OCI-LY7 (cell line): Measurements from ENCODE around the gene PGAP6. TPM values are rescaled to one million over a fixed set of nuclear protein-coding genes. Genes with fewer than 3 reads are reported as not detected.

Experiments used
- BruUV-seq: library from RNA; stranded (reverse); fragments of 400-500 nt; replicated peaks from 2 replicates; lab custom pipeline; 2021; lab: Mats Ljungman, UMichigan
- CTCF ChIA-PET: fragments of 300-600 bp; sonication (Branson Sonifier 250); formaldehyde crosslinking; loops from one replicate; lab custom pipeline; 2022; ENCODE audit warnings: antibody characterized with exemption; ENCODE audit not compliant: unreplicated experiment; lab: Charles Lee
- POLR2A ChIA-PET: fragments of 300-600 bp; sonication (Branson Sonifier 250); formaldehyde crosslinking; loops from one replicate; lab custom pipeline; 2022; ENCODE audit warnings: antibody characterized with exemption; lab: Charles Lee
- DNase-seq: peaks from one replicate; pipeline ENCODE4 v3.0.0-alpha.2; 2015; ENCODE audit warnings: low spot score
- H2AFZ ChIP-seq: fragments of 200-600 bp; sonication (generic), shearing (Covaris generic); 2 replicates; pipeline ENCODE4 v1.6.1; 2014; ENCODE audit warnings: mild to moderate bottlenecking, antibody characterized with exemption, low read length, moderate library complexity
- H3K27ac ChIP-seq: fragments of 200-600 bp; sonication (generic); 2 replicates; pipeline ENCODE4 v1.5.1; 2014; ENCODE audit warnings: mixed run types, low read depth, mild to moderate bottlenecking, moderate library complexity, low read length, inconsistent platforms; ENCODE audit not compliant: poor library complexity, severe bottlenecking
- H3K36me3 ChIP-seq: fragments of 200-600 bp; sonication (generic); 2 replicates; pipeline ENCODE4 v1.6.1; 2014; ENCODE audit warnings: mild to moderate bottlenecking, antibody characterized with exemption, low read length, moderate library complexity, mixed read lengths; ENCODE audit not compliant: insufficient read depth
- H3K4me1 ChIP-seq: fragments of 200-600 bp; sonication (generic); 2 replicates; pipeline ENCODE4 v1.5.1; 2014; ENCODE audit warnings: mild to moderate bottlenecking, low read length; ENCODE audit not compliant: insufficient read depth, poor library complexity, severe bottlenecking
- H3K4me2 ChIP-seq: fragments of 200-600 bp; sonication (generic); 2 replicates; pipeline ENCODE4 v1.6.1; 2014; ENCODE audit warnings: mild to moderate bottlenecking, low read length
- H3K4me3 ChIP-seq: fragments of 200-600 bp; sonication (generic); 2 replicates; pipeline ENCODE4 v1.5.1; 2014; ENCODE audit warnings: mild to moderate bottlenecking, low read depth, low read length; ENCODE audit not compliant: poor library complexity, severe bottlenecking
- H3K79me2 ChIP-seq: fragments of 200-600 bp; sonication (generic); 2 replicates; pipeline ENCODE4 v1.6.1; 2016; ENCODE audit warnings: low read depth, mild to moderate bottlenecking, low read length, moderate library complexity, mixed read lengths; ENCODE audit not compliant: insufficient read depth
- H3K9me2 ChIP-seq: fragments of 200-600 bp; sonication (generic); 2 replicates; pipeline ENCODE4 v1.6.1; 2016; ENCODE audit warnings: mild to moderate bottlenecking, low read length, mixed read lengths; ENCODE audit not compliant: insufficient read depth
- H3K9me3 ChIP-seq: fragments of 200-600 bp; sonication (generic); 2 replicates; pipeline ENCODE4 v1.6.1; 2014; ENCODE audit warnings: mild to moderate bottlenecking, mixed run types, low read length, mixed read lengths
- H4K20me1 ChIP-seq: fragments of 200-600 bp; sonication (generic); 2 replicates; pipeline ENCODE4 v1.6.1; 2014; ENCODE audit warnings: mild to moderate bottlenecking, antibody characterized with exemption, low read length, moderate library complexity, mixed read lengths; ENCODE audit not compliant: insufficient read depth
- EZH2phosphoT487 ChIP-seq: fragments of 200-600 bp; sonication (generic); IDR thresholded peaks from 2 replicates; pipeline ENCODE4 v1.6.1; 2018; ENCODE audit warnings: low read depth, borderline replicate concordance, mild to moderate bottlenecking, mixed run types, antibody characterized with exemption, low read length, moderate library complexity, mixed read lengths
- intact Hi-C: fragments of 100-400 bp; cut with micrococcal nuclease; formaldehyde crosslinking; loops from one replicate; pipeline ENCODE4 v1.10.0; 2022; ENCODE audit not compliant: unreplicated experiment
- total RNA-seq, 2 experiments: library from RNA; depleted of rRNA in 1 of 2; stranded (reverse); fragments of >200 nt in 1 of 2; shearing (Covaris generic) in 1 of 2; gene quantifications; 2 replicates each; pipeline ENCODE4 v1.2.3, GENCODE V29; 2014 to 2022
- TF ChIP-seq, protein P1 (sequence below): fragments of 200-600 bp; sonication (generic); conservative IDR thresholded peaks from 2 replicates; pipeline ENCODE4 v1.5.1; 2014; ENCODE audit warnings: mild to moderate bottlenecking, antibody characterized with exemption, low read length, moderate library complexity, mixed read lengths

Gene PGAP6
- total RNA-seq, 2 experiments from 2014 or later, result 41.2 to 50.6 TPM

DNA sequence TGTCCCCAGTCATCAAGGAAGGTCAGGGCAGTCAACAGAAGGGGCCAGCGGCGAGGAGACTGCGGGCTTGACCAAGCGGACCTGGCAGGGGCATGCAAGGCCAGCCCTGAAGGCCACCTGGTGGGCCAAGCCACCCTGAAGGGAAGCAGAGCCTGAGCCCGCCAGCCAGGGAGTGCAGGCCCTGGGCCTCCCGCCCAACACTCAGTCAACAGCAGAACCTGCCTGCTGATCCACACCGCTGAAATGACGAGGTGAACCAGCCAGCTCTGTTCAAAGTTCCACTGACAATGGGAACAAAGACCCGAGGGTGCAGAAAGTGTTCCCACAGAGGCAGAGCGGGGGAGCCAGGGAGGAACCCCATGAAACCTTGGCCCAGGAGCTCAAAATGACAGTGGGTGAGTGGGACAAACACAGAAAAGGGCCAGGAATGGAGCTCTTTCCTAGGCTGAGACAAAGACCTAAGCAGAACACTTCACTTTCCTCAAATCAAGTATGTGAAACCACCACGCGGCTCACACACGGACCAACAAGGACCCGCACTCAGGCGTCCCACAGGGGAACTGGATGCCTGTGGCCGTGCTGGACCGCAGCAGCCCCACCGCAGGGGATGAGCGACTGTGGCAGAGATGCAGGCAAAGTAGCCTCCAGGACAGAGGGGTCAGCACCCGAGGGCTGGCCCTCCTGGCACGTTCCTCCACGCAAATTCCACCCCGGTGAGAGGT lies 41.2 kb downstream of the PGAP6 start:
- no peak overlapping the region for H3K27ac ChIP-seq
- peaks cover 15% of the 10 kb centered on the region for H3K36me3 ChIP-seq
- H3K9me2 ChIP-seq, result no peaks in the 10 kb centered on the region
- peaks cover 41% of the 10 kb centered on the region; the same call in 1 of the 2 replicates for H3K79me2 ChIP-seq
- TF ChIP-seq, protein P1, sequence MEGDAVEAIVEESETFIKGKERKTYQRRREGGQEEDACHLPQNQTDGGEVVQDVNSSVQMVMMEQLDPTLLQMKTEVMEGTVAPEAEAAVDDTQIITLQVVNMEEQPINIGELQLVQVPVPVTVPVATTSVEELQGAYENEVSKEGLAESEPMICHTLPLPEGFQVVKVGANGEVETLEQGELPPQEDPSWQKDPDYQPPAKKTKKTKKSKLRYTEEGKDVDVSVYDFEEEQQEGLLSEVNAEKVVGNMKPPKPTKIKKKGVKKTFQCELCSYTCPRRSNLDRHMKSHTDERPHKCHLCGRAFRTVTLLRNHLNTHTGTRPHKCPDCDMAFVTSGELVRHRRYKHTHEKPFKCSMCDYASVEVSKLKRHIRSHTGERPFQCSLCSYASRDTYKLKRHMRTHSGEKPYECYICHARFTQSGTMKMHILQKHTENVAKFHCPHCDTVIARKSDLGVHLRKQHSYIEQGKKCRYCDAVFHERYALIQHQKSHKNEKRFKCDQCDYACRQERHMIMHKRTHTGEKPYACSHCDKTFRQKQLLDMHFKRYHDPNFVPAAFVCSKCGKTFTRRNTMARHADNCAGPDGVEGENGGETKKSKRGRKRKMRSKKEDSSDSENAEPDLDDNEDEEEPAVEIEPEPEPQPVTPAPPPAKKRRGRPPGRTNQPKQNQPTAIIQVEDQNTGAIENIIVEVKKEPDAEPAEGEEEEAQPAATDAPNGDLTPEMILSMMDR, result no peak
- no peak for TF ChIP-seq EZH2phosphoT487
- H3K4me3 ChIP-seq, result no peak overlapping the region
- BruUV-seq, result no TSS peak
- no peak overlapping the region for H3K4me2 ChIP-seq
- intact Hi-C loops, result no loop called here
- no peak for DNase-seq
- H3K4me1 ChIP-seq, result no peaks in the 10 kb centered on the region
- H3K9me3 ChIP-seq, result no peaks in the 10 kb centered on the region
- CTCF ChIA-PET, result no interaction called here
- H4K20me1 ChIP-seq, result 0 out of 2 replicates have a peak, but pooled peaks cover 6% of the 10 kb centered on the region
- no peak overlapping the region for H2AFZ ChIP-seq
- POLR2A ChIA-PET, result no interaction called here

DNA sequence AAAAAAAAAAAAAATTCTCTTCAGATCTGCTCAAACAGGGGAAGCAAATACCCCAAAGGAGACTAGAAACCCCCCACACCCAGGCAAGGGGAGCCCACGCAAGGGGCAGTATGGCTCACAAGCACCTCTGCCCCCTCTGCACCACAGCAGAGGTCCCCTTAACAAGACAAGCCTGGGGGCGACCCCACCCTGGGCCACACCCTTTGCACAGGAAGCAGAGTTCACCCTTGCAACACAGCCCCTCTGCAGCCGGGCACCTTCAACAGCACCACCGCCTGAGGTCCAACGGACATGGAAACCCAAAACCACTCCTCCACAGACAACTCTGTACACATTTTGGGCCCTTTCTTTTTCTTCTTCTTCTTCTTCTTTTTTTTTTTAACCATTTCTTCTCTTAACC lies 42.1 kb downstream of the PGAP6 start:
- intact Hi-C loops, result no loop called here

More for the DNA sequence above, 42.1 kb downstream of the PGAP6 start:
- Histone ChIP-seq H3K79me2 (peaks cover 48% of the 10 kb centered on the region), H2AFZ (no peak overlapping the region), H3K4me1 (no peaks in the 10 kb centered on the region), H3K4me2 (no peak overlapping the region), H3K9me2 (no peaks in the 10 kb centered on the region), H3K27ac (no peak overlapping the region), H3K36me3 (peaks cover 9% of the 10 kb centered on the region), H3K9me3 (no peaks in the 10 kb centered on the region), H4K20me1 (0 out of 2 replicates have a peak, but pooled peaks cover 6% of the 10 kb centered on the region), H3K4me3 (no peak overlapping the region)
- POLR2A ChIA-PET, result no interaction called here
- no peak for DNase-seq
- BruUV-seq, result no TSS peak
- no peak for TF ChIP-seq EZH2phosphoT487
- TF ChIP-seq, protein P1, result no peak
- CTCF ChIA-PET, result no interaction called here
